SK-N-SH treated with all-trans-retinoic acid at 6 μM for 48 hours (cell line): ENCODE results near the gene CRYBA4.

ENCODE experiments used
- BACH2 ChIP-seq: fragments of 250-450 bp; sonication (Bioruptor Pico); IDR thresholded peaks from 2 replicates; pipeline ENCODE4 v1.9.0; 2021; ENCODE audit warnings: mild to moderate bottlenecking, borderline replicate concordance
- PATZ1 ChIP-seq: fragments of 250-450 bp; sonication (Bioruptor Pico); IDR thresholded peaks from 2 replicates; pipeline ENCODE4 v1.8.0; 2020; ENCODE audit warnings: mild to moderate bottlenecking, moderate library complexity, borderline replicate concordance
- RARB ChIP-seq: fragments of 250-450 bp; sonication (Bioruptor Pico); IDR thresholded peaks from 2 replicates; pipeline ENCODE4 v1.8.0; 2021; ENCODE audit warnings: mild to moderate bottlenecking, moderate library complexity
- SNAI2 ChIP-seq: fragments of 250-450 bp; sonication (Bioruptor Pico); IDR thresholded peaks from 2 replicates; pipeline ENCODE4 v1.5.0; 2020; ENCODE audit warnings: mild to moderate bottlenecking, moderate library complexity
- ZFP3 ChIP-seq: fragments of 250-450 bp; sonication (Bioruptor Pico); IDR thresholded peaks from 2 replicates; pipeline ENCODE4 v1.5.0; 2020; ENCODE audit warnings: mild to moderate bottlenecking, moderate library complexity
- ZNF8 ChIP-seq: fragments of 450-650 bp; formaldehyde crosslinking; IDR thresholded peaks from 2 replicates; pipeline ENCODE4 v1.5.0; 2020; ENCODE audit warnings: mild to moderate bottlenecking, moderate library complexity
- TF ChIP-seq, protein P1 (sequence below): fragments of 250-450 bp; sonication (Bioruptor Pico); IDR thresholded peaks from 2 replicates; pipeline ENCODE4 v1.5.1; 2021; ENCODE audit warnings: mild to moderate bottlenecking, moderate library complexity

- no peak for TF ChIP-seq PATZ1 (CRISPR knock-in tag)
- no peak for TF ChIP-seq ZNF8 (CRISPR knock-in tag)
- TF ChIP-seq ZFP3 (CRISPR knock-in tag), result no peak
- no peak for TF ChIP-seq SNAI2 (CRISPR knock-in tag)
- TF ChIP-seq, protein P1, sequence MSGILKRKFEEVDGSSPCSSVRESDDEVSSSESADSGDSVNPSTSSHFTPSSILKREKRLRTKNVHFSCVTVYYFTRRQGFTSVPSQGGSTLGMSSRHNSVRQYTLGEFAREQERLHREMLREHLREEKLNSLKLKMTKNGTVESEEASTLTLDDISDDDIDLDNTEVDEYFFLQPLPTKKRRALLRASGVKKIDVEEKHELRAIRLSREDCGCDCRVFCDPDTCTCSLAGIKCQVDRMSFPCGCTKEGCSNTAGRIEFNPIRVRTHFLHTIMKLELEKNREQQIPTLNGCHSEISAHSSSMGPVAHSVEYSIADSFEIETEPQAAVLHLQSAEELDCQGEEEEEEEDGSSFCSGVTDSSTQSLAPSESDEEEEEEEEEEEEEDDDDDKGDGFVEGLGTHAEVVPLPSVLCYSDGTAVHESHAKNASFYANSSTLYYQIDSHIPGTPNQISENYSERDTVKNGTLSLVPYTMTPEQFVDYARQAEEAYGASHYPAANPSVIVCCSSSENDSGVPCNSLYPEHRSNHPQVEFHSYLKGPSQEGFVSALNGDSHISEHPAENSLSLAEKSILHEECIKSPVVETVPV (CRISPR knock-in tag), result no peak
- TF ChIP-seq BACH2 (CRISPR knock-in tag), result no peak
- no peak for TF ChIP-seq RARB
Measured at GRCh38 chr22:26658161-26658560, 36.4 kb downstream of the CRYBA4 start.
